Activated CD8-positive, alpha-beta memory T cell treated with anti-CD3 and anti-CD28 coated beads, Interleukin-2, amount 50 U/mL, for 1 hour (primary cell): ENCODE results near the gene TXNRD1.
"Not testable (repeated sequence)": the region's sequence is repeated elsewhere in the genome, so short reads cannot be mapped to it uniquely, and the experiment has no call there.

Experiments used
- DNase-seq: peaks from one replicate; pipeline ENCODE4 v3.0.0-alpha.2; 2020; ENCODE audit errors: extremely low read depth

The TXNRD1 gene

DNA sequence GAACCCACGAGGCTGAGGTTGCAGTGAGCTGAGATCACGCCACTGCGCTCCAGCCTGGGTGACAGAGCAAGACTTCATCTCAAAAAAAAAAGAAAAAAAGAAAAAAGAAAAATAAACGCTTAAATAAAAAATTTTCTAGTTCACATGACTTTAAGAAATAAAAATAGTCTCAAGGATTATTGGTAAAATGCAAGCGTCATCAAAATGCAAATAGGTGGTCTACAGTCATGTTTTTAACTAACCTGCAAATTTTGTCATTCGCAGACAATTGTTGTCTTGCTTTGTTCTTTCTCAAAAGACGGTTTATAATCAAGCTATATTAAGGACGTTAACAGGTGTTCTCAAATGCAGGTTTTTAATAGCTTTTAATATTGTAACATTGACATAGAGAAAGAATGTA lies 22.4 kb downstream of the TXNRD1 start:
- no peak for DNase-seq

DNA sequence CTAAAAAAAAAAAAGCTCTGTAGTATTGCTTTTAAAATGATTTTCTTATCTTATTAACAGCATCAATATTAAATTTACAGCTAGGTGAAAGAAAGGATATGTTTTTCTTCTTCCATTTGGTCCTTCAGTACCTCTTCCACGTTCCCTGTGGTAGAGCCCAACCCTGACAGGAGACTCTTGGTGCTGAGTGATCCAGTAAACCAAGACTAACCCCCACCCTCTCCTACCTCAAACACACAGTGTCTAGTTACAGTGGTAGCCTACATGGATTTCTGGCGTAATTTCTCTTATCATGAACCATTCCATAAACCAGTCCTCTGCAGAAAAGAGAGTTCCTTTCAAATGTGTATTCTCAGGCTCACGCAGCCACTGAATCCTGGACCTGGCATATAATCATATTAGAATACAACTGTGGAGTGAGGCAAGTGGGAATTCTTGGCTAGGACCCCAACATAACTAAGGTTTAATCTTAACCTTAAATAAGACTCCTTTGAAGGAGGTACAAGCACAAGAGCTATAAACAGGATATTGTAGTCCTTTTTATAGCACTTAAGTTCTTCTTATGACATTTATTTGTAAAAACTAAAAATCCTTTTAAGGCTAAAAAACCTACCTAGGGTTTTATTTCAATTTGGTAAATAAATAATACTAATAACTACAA lies 27.1 kb downstream of the TXNRD1 start:
- no peak for DNase-seq

DNA sequence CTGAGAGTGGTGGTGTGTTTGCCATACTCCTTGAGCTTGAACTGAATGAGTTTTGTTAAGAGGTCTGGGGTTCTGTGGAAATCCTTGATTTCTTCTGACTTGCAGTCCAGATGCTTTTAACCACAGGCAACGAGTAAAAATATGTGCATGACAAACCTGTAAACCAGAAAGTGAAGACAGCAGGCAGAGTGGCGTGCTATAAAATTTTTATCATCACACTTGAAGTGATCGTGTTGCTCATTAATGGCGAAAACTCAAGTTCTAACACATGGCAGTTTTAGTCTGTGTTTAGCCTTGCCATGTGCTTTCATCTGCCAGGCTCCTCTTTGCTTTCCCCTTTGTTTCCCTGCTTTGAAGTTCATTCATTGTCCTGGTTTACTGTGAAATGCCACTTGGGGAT lies 28.0 kb downstream of the TXNRD1 start:
- DNase-seq, result no peak

DNA sequence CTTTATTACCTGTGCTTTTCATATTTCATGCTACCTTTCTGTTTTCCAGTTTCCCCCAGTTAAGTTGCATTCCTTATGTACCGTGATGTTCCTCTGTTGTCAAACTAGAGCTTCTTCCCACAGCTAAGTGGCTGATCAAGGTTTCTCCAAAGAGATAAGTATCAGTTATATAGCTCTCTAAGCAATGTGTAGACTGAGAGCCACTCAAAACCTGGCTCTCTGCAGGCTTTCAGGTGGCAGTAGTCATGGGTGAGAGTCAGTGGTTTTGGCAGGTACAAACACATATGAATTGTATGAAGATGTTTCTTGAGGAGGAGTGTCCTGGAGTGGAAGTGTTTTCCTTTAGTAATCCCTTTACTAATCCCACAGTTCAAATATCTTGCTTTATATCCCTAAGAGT lies 28.4 kb downstream of the TXNRD1 start:
- DNase-seq, result no peak

DNA sequence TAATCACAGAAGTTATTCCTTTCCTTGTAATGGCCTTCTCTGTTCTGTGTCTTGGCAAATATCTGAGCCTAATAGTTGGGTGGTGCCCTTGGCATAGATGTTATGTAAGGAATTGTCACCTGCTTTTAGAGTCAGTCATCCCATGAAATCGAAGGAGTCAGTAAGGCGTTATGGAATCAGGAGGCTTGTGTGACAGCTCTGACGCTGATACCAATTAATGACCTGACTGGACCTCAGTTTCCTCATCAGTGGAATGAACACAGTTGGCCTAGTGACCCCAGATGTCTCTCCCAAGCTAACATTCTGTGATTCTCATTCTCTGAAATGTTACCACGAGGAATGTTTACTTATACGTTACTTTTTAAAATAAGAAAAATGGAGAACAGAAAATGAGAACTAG lies 32.1 kb downstream of the TXNRD1 start:
- DNase-seq, result no peak

DNA sequence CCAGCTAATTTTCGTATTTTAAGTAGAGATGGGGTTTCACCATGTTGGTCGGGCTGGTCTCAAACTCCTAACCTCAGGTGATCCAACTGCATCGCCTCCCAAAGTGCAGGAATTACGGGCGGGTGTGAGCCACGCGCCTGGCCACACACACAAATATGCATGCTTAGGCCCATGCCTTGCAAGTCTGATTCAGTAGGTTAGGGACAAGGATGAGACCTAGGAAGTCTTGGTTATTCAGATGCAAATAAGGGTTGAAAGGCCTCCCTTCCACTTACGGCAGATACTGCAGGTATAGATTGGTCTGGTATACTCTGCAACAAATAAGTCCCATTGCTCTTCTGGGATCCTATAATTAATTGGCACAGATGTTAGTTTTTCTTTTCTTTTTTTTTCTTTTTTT lies 32.9 kb downstream of the TXNRD1 start:
- no peak for DNase-seq

DNA sequence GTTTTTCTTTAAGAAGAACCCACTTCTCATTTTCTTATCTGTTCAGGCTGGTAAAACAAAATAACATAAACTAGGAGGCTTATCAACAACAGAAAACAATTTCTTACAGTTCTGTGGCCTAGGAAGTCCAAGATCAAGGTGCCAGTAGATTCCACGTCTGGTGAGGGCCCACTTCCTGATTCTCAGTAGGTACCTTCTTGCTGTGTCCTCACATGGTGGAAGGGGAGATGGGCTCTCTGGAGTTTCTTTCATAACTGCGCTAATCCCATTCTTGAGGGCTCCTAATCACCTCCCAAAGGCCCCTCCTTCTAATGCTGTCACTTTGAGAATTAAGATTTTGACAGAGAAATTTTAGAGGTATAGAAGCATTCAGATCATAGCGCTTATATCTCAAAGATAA lies 33.4 kb downstream of the TXNRD1 start:
- no peak for DNase-seq

DNA sequence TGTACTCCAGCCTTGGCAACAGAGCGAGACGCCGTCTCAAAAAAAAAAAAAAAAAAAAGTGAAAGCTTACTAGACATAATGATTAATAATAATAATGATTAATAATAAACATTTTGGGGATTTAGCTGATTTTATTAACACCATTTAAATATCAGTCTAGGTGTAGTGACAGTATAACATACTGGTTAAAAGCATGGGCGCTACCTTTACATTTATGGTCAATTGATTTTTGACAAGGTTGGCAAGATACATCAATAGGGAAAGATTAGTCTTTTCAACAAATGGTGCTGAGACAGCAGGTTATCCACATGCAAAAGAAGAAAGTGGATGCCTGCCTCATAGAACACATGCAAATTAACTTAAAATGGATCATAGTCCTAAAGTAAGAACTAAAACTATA lies 34.3 kb downstream of the TXNRD1 start:
- no peak for DNase-seq

DNA sequence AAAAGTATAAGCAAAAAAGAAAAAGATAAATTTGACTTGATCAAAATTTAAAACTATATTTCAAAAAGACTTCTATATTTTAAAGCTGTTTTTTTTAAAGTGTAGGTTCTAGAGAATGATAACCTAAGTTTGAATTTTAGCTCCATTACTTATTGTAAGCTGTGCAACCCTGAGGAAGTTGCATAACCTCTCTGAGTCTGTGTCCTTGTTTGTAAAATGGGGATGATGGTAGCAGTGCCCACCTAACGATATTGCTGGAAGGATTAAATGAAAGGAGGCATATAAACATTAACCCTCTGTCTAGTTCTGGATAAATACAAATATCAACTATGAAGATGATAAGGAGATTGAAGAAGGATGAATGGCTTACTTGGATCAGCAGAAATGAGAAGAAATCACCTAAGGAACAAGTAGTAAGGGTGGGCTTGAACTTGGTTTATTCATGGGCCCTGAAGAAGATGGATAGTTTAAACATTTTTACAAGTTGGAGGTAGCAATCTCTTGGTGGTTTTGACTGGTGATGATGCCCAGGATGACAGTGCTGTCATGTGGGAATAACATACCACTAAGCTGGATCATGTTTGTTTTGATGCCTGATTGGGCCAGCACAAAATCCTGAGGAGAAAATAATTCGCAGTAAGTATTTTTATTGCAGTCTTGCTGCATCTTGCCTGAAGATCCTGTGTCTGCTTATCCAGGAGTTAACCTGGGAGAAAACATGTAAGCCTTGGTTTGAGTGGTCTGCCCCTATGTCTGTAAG lies 35.0 kb downstream of the TXNRD1 start:
- no peak for DNase-seq

DNA sequence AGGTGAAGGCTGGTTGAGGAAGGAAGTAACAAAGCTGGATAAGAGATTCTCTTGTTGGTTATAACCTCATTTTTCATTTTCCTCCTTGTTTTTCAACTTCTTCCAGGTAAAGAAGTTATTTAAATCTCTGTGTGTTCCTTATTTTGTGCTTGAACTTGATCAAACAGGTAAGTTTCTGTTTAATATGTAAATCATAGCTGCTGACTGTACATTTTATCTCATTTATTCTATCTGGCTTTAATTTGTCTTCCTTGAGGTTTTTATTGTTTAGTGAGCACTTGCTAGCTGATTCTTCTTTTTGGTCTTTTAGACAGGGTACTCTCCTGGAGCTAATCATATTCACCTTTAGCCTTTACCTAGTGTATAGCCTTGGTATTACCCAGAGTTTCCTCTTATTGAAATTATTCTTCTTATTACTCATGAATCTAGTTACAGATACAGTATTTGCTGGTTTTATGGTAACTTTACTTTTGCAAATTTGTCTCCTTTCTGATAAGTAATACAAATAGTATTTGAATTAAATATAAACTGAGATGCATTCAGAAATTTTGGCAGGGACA lies 42.4 kb downstream of the TXNRD1 start:
- no peak for DNase-seq

DNA sequence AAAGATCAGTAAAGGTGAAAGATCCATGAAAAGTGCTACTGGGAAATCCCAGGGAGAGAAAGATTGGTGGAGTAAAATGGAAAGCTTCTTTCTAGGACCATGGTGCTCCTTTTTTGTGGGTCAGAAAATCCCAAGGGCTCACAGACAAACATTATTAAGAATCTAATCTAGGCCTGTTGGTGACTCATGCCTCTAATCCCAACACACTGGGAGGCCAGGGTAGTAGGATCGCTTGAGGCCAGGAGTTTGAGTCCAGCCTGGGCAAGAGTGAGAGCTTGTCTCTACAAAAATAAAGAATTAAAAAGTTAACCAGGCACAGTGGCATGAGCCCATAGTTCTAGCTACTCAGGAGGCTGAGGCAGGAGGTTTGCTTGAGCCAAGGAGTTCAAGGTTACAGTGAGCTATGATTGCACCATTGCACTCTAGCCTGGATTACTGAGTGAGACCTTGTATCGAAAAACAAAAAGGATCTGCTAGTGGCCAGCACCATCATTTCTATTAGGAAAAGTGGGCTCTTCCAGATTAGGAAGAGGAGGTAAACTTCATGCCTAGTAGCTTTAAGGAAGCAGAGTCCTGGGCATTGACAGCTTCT lies 43.0 kb downstream of the TXNRD1 start:
- DNase-seq, result no peak

DNA sequence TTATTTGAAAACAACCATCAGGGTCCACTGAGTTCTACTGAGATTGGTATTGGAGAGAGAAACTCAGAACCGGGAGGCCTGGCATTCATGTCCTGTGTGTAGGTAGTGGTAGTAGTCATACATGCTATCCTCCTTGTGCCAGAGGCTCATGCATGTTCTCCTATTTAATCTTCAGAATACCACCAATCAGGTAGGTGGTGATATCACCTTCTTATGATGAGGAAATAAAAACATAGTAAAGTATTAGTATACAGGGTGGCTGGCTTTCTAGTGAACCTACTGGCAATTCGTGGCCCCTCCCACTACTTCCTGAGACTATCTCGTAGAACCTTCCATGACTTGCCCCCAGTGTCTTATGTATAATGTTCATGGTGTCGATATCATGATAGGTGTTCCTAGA lies 47.4 kb downstream of the TXNRD1 start:
- DNase-seq, result no peak

DNA sequence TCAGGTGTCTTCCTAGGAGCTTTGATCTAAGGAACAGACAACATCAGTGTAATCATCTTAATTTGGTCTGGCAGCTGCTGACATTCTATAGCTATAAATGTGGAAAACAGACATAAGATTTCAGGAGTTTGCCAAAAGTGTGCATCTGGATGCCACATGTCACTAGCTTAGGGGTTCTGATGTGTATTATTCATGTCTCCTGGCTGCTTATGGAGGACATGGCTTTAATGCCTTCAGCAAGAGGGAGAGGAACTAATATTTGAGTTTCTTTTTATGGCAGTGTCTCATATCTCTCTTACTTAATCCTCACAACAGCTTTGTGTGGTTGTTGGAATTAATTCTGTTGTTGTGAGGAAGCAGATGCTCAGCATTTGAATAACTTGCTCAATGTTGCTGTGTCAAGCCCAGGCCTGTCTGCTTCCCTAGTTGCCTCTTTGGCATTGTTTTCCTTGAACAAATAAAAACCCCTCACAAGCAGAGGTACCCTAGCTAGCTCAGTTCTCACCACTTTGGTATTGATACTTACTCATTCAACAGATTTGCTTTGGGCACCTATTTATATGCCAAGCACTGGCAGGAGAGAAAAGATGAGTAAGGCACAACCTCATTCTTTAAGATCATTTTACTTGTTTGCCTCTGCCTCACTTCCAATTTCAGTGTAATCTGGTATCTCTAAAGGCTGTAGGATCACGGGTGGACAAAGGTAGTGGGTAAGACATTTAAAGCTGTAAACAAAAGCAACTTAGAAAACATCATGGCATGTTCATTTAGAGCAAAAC lies 48.2 kb downstream of the TXNRD1 start:
- DNase-seq, result no peak

DNA sequence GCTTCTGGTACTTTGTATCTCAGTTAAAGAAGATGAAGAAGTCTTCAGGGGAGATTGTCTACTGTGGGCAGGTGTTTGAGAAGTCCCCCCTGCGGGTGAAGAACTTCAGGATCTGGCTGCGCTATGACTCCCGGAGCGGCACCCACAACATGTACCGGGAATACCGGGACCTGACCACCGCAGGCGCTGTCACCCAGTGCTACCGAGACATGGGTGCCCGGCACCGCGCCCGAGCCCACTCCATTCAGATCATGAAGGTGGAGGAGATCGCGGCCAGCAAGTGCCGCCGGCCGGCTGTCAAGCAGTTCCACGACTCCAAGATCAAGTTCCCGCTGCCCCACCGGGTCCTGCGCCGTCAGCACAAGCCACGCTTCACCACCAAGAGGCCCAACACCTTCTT lies 49.9 kb downstream of the TXNRD1 start:
- DNase-seq, result not testable (repeated sequence)

DNA sequence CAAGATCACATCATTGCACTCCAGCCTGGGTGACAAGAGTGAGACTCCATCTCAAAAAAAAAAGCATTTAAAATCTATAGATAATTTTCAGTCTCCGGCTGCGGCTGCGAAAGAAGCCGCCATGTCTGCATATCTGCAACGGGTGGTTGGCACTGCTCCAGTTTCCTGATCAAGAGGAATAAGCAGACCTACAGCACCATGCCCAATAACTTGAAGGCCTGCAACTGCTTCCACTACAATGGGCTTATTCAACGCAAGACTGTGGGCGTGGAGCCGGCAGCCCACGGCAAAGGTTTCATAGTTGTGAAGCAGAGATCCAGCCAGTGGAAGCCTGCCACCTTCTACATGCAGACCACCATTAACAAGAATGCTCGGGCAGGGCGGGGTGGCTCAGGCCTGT lies 57.4 kb downstream of the TXNRD1 start:
- no peak for DNase-seq

DNA sequence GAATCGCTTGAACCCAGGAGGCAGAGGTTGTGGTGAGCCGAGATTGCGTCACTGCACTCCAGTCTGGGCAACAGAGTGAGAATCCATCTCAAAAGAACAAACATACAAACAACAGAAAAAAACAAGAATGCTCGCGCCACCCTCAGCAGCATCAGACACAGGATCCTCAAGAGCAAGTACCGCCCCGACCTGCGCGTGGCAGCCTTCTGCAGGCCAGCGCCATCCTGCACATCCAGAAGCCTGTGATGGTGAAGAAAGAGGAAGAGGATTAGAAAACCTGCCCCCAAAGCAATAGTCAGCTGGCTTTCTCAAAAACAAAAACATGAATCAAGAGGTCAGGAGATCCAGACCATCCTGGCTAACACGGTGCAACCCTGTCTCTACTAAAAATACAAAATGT lies 57.9 kb downstream of the TXNRD1 start:
- no peak for DNase-seq

DNA sequence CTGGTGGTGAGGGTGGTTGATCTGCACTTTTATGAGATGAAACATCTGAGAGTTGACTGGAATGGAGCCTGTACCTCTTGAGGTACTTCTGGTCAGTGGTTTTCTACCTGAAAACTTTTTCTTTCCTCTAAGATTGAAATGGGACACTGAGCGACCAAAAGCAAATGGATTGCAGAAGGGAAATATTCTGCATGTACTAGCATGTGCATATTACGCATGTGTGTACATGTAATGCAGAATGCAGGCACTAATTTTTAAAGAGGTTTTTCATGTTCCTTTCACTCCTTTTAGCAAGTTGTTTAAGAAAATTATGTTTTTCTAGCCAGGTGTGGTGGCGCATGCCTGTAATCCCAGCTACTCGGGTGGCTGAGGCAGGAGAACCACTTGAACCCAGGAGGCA lies 59.2 kb downstream of the TXNRD1 start:
- no peak for DNase-seq

DNA sequence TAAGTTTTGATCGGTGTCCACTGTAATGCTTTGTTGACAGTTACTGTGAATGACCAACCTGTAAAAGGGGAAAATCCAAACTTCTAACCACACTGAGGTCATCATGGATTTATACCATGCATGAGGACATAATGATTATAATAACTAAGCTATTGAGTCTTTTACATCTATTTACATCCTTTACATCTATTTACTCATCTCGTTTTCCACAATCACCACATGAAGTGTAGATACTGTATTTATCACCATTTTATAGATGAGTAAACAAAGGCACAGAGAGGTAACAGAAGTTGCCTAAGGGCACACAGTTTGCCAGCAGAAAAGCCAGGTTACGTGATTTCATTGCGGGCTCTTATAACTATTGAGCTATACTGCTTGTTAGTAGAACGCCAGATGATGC lies 60.1 kb downstream of the TXNRD1 start:
- no peak for DNase-seq

DNA sequence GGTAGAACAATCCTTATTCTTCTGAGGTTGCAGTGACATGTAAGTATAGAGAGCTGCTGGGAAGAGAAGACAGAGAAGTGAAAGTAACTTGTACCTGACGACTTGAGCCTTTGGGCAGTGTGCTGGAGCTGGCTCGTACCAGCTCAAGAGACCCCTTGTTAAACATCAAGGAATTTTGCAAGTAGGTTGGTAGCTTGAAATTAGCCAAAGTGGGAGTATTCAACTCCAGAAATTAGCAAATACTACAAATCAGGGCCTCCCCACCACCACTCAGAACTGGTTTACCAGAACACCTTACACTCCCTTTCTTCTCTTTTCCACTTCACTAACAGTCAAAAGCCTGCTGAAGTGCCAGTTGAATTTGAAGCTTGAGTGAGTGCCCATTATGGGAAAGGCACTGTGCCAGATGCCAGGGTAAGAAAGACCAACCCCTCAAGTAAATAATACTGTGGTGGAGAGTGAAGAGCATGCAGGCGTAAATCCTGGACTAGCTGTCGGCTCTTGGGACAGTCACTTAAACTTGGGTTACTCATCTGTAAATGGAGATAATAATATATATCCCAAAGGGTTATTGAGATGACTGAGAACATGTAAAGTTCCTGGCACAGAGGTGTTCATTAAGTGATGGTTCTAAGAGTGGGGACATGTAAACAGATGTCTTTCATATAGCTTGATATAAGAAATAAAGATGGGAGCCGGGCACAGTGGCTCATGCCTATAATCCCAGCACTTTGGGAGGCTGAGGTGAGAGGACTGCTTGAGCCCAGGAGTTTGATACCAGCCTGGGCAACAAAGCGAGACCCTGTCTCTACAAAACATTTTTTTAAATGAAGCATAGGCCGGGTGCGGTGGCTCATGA lies 60.9 kb downstream of the TXNRD1 start:
- no peak for DNase-seq

DNA sequence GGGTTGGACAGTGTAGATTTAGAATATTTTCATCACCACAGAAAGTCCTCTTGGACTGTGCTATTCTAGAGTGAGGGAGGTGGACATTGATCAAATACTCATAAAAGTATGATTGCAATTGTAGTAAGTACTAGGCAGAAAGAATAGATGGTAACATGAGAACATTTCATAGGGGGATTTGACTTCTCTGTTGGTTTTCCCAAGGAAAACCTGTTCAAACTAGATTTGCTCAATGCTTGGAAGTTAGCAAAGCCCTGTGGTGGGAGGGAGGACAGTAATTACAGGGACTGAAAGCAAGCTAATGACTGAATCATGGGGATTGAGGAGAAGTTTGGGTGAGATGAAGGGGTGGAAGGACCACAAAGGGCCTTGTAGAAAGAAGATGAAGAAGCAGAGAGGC lies 63.6 kb downstream of the TXNRD1 start:
- no peak for DNase-seq

DNA sequence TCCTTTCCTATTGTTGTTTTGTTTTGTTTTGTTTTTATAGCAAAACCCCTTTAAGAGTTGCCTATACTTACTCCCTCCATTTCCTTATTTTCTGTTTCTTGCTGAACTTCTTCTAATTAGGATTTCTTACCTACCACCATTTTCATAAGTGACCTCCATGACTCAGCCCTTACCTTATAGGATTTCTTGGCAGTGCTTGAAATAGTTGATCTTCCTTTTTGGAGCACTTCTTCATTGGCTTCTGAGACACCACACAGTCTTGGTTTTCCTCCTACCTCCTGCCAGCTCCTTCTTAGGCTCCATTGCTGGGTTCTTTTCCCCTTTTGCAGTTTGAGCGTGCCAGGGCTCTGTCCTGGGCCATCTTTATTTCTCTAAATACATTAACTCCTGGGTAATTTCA lies 64.5 kb downstream of the TXNRD1 start:
- DNase-seq, result no peak
